HEK293 (cell line): ENCODE measurements around the gene GPATCH11.

Source experiments
- CTCF ChIA-PET: fragments of 350-600 bp; formaldehyde crosslinking; extraction: SDS; loops from one replicate; lab custom pipeline; 2021; ENCODE audit warnings: antibody characterized with exemption; lab: Yijun Ruan, JAX
- POLR2A ChIA-PET: fragments of 300-600 bp; formaldehyde crosslinking; extraction: SDS; loops from one replicate; lab custom pipeline; 2020; ENCODE audit warnings: antibody characterized with exemption, inconsistent platforms; lab: Yijun Ruan, JAX
- H3K27ac ChIP-seq: fragments of 200-500 bp; sonication (Bioruptor generic); 2 replicates; pipeline ENCODE4 v1.5.1; 2014; ENCODE audit warnings: low read depth, low read length, control low read depth, inconsistent platforms; ENCODE audit errors: extremely low read depth
- H3K36me3 ChIP-seq, 2 experiments: fragments of 200-500 bp in 1 of 2; sonication (Bioruptor generic) in 1 of 2; 1 replicate in 1 of 2; 2 replicates in 1 of 2; pipeline ENCODE4 v1.5.1; 2014 to 2017; ENCODE audit warnings: inconsistent platforms in 2 of 2, low read length in 2 of 2; ENCODE audit not compliant: control insufficient read depth in 2 of 2, insufficient read depth in 1 of 2
- H3K4me1 ChIP-seq: fragments of 200-500 bp; sonication (Bioruptor generic); 2 replicates; pipeline ENCODE4 v1.5.1; 2014; ENCODE audit warnings: mild to moderate bottlenecking, low read length, inconsistent platforms; ENCODE audit not compliant: control insufficient read depth, insufficient read depth
- H3K4me3 ChIP-seq: 2 replicates; pipeline ENCODE4 v1.5.1; 2011; ENCODE audit warnings: low read depth, mild to moderate bottlenecking, control low read depth, low read length, moderate library complexity
- H3K9me3 ChIP-seq: fragments of 200-500 bp; sonication (Bioruptor generic); 2 replicates; pipeline ENCODE4 v1.5.1; 2014; ENCODE audit warnings: low read depth, low read length, inconsistent platforms; ENCODE audit not compliant: control insufficient read depth, insufficient read depth
- GLI4 ChIP-seq: fragments of 450-650 bp; formaldehyde crosslinking; IDR thresholded peaks from 2 replicates; pipeline ENCODE4 v1.5.1; 2016; ENCODE audit warnings: missing biosample characterization, missing genetic modification characterization
- PRDM2 ChIP-seq: fragments of 450-650 bp; formaldehyde crosslinking; IDR thresholded peaks from 2 replicates; pipeline ENCODE4 v1.5.1; 2016; ENCODE audit warnings: missing biosample characterization, missing genetic modification characterization, borderline replicate concordance
- WT1 ChIP-seq: fragments of 450-650 bp; formaldehyde crosslinking; IDR thresholded peaks from 2 replicates; pipeline ENCODE4 v1.5.1; 2016; ENCODE audit warnings: missing biosample characterization, missing genetic modification characterization
- ZBTB20 ChIP-seq: fragments of 450-650 bp; formaldehyde crosslinking; IDR thresholded peaks from 2 replicates; pipeline ENCODE4 v1.5.1; 2016; ENCODE audit warnings: missing biosample characterization, missing genetic modification characterization
- ZNF133 ChIP-seq: fragments of 450-650 bp; formaldehyde crosslinking; IDR thresholded peaks from 2 replicates; pipeline ENCODE4 v1.5.1; 2016; ENCODE audit warnings: missing biosample characterization, missing genetic modification characterization
- ZNF175 ChIP-seq: fragments of 450-650 bp; formaldehyde crosslinking; IDR thresholded peaks from 2 replicates; pipeline ENCODE4 v1.5.1; 2016; ENCODE audit warnings: missing biosample characterization, missing genetic modification characterization
- ZNF18 ChIP-seq: fragments of 450-650 bp; formaldehyde crosslinking; IDR thresholded peaks from 2 replicates; pipeline ENCODE4 v1.5.1; 2016; ENCODE audit warnings: missing biosample characterization, missing genetic modification characterization
- ZNF362 ChIP-seq: fragments of 450-650 bp; formaldehyde crosslinking; IDR thresholded peaks from 2 replicates; pipeline ENCODE4 v1.5.1; 2016; ENCODE audit warnings: missing biosample characterization, missing genetic modification characterization
- ZNF510 ChIP-seq: fragments of 450-650 bp; formaldehyde crosslinking; IDR thresholded peaks from 2 replicates; pipeline ENCODE4 v1.5.1; 2018; ENCODE audit warnings: mild to moderate bottlenecking, missing genetic modification characterization, missing biosample characterization; ENCODE audit not compliant: insufficient replicate concordance
- ZNF514 ChIP-seq: fragments of 450-650 bp; formaldehyde crosslinking; IDR thresholded peaks from 2 replicates; pipeline ENCODE4 v1.5.1; 2016; ENCODE audit warnings: missing biosample characterization, missing genetic modification characterization
- ZNF548 ChIP-seq: fragments of 450-650 bp; formaldehyde crosslinking; IDR thresholded peaks from 2 replicates; pipeline ENCODE4 v1.5.1; 2016; ENCODE audit warnings: missing biosample characterization, missing genetic modification characterization
- ZNF580 ChIP-seq: fragments of 450-650 bp; formaldehyde crosslinking; IDR thresholded peaks from 2 replicates; pipeline ENCODE4 v1.5.1; 2016; ENCODE audit warnings: missing biosample characterization, missing genetic modification characterization
- ZNF629 ChIP-seq: fragments of 450-650 bp; formaldehyde crosslinking; IDR thresholded peaks from 2 replicates; pipeline ENCODE4 v1.5.1; 2017; ENCODE audit warnings: missing biosample characterization, missing genetic modification characterization
- ZNF660 ChIP-seq: fragments of 450-650 bp; IDR thresholded peaks from 2 replicates; pipeline ENCODE4 v1.5.1; 2018; ENCODE audit warnings: missing biosample characterization, mild to moderate bottlenecking, missing genetic modification characterization
- ZNF664 ChIP-seq: fragments of 450-650 bp; formaldehyde crosslinking; IDR thresholded peaks from 2 replicates; pipeline ENCODE4 v1.5.1; 2016; ENCODE audit warnings: missing biosample characterization, missing genetic modification characterization
- ZNF707 ChIP-seq: fragments of 450-650 bp; formaldehyde crosslinking; IDR thresholded peaks from 2 replicates; pipeline ENCODE4 v1.5.1; 2016; ENCODE audit warnings: missing biosample characterization, missing genetic modification characterization
- ZNF777 ChIP-seq: fragments of 450-650 bp; formaldehyde crosslinking; IDR thresholded peaks from 2 replicates; pipeline ENCODE4 v1.5.1; 2017; ENCODE audit warnings: missing biosample characterization, missing genetic modification characterization, borderline replicate concordance
- TF ChIP-seq, protein P1 (sequence below): fragments of 450-650 bp; formaldehyde crosslinking; conservative IDR thresholded peaks from 2 replicates; pipeline ENCODE4 v1.5.1; 2016; ENCODE audit warnings: low read depth, missing biosample characterization, missing genetic modification characterization
- TF ChIP-seq, protein P2 (sequence below): fragments of 450-650 bp; formaldehyde crosslinking; IDR thresholded peaks from 2 replicates; pipeline ENCODE4 v1.5.1; 2017; ENCODE audit warnings: missing biosample characterization, missing genetic modification characterization
- TF ChIP-seq, protein P3 (sequence below): fragments of 450-650 bp; formaldehyde crosslinking; IDR thresholded peaks from 2 replicates; pipeline ENCODE4 v1.5.1; 2017; ENCODE audit warnings: missing biosample characterization, missing genetic modification characterization

Gene GPATCH11

GRCh38 chr2:37132914-37133313 lies 48.6 kb downstream of the GPATCH11 start (continued):
- TF ChIP-seq PRDM2 (tag by site-specific recombination) (no peak), ZNF510 (tag by site-specific recombination) (no peak), ZNF548 (tag by site-specific recombination) (no peak), ZNF133 (tag by site-specific recombination) (no peak), WT1 (no peak), ZNF629 (tag by site-specific recombination) (no peak), ZNF18 (no peak), ZNF777 (tag by site-specific recombination) (no peak), ZNF660 (tag by site-specific recombination) (no peak)
- TF ChIP-seq, protein P1, sequence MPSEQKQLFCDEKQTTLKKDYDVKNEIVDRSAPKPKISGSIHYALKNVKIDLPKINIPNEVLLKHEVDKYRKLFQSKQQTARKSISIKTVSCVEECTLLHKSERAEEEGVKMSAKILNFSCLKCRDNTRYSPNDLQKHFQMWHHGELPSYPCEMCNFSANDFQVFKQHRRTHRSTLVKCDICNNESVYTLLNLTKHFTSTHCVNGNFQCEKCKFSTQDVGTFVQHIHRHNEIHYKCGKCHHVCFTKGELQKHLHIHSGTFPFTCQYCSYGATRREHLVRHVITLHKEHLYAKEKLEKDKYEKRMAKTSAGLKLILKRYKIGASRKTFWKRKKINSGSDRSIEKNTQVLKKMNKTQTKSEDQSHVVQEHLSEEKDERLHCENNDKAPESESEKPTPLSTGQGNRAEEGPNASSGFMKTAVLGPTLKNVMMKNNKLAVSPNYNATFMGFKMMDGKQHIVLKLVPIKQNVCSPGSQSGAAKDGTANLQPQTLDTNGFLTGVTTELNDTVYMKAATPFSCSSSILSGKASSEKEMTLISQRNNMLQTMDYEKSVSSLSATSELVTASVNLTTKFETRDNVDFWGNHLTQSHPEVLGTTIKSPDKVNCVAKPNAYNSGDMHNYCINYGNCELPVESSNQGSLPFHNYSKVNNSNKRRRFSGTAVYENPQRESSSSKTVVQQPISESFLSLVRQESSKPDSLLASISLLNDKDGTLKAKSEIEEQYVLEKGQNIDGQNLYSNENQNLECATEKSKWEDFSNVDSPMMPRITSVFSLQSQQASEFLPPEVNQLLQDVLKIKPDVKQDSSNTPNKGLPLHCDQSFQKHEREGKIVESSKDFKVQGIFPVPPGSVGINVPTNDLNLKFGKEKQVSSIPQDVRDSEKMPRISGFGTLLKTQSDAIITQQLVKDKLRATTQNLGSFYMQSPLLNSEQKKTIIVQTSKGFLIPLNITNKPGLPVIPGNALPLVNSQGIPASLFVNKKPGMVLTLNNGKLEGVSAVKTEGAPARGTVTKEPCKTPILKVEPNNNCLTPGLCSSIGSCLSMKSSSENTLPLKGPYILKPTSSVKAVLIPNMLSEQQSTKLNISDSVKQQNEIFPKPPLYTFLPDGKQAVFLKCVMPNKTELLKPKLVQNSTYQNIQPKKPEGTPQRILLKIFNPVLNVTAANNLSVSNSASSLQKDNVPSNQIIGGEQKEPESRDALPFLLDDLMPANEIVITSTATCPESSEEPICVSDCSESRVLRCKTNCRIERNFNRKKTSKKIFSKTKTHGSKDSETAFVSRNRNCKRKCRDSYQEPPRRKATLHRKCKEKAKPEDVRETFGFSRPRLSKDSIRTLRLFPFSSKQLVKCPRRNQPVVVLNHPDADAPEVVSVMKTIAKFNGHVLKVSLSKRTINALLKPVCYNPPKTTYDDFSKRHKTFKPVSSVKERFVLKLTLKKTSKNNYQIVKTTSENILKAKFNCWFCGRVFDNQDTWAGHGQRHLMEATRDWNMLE (tag by site-specific recombination) = no peak
- TF ChIP-seq, protein P2, sequence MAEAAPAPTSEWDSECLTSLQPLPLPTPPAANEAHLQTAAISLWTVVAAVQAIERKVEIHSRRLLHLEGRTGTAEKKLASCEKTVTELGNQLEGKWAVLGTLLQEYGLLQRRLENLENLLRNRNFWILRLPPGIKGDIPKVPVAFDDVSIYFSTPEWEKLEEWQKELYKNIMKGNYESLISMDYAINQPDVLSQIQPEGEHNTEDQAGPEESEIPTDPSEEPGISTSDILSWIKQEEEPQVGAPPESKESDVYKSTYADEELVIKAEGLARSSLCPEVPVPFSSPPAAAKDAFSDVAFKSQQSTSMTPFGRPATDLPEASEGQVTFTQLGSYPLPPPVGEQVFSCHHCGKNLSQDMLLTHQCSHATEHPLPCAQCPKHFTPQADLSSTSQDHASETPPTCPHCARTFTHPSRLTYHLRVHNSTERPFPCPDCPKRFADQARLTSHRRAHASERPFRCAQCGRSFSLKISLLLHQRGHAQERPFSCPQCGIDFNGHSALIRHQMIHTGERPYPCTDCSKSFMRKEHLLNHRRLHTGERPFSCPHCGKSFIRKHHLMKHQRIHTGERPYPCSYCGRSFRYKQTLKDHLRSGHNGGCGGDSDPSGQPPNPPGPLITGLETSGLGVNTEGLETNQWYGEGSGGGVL (tag by site-specific recombination) = no peak
- TF ChIP-seq, all 188 proteins: peak for 0

- Histone ChIP-seq H3K4me1 (no peaks in the 10 kb centered on the region), H3K9me3 (no peaks in the 10 kb centered on the region), H3K27ac (no peak overlapping the region), H3K4me3 (no peak overlapping the region), H3K36me3 (peaks cover 80% of the 10 kb centered on the region in 2 experiments)
- CTCF ChIA-PET = interaction anchor here (1.0 kb wide), 1 partner anchor 362 kb away, joined by 3 read pairs; no protein-coding TSS in a partner anchor
- POLR2A ChIA-PET = no interaction called here
- TF ChIP-seq ZNF580 (tag by site-specific recombination) (no peak), ZNF664 (no peak), ZNF514 (tag by site-specific recombination) (no peak), ZNF362 (tag by site-specific recombination) (no peak), ZNF707 (tag by site-specific recombination) (no peak), ZNF175 (tag by site-specific recombination) (no peak), ZBTB20 (tag by site-specific recombination) (no peak), GLI4 (no peak)
- TF ChIP-seq, protein P3, sequence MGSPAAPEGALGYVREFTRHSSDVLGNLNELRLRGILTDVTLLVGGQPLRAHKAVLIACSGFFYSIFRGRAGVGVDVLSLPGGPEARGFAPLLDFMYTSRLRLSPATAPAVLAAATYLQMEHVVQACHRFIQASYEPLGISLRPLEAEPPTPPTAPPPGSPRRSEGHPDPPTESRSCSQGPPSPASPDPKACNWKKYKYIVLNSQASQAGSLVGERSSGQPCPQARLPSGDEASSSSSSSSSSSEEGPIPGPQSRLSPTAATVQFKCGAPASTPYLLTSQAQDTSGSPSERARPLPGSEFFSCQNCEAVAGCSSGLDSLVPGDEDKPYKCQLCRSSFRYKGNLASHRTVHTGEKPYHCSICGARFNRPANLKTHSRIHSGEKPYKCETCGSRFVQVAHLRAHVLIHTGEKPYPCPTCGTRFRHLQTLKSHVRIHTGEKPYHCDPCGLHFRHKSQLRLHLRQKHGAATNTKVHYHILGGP (tag by site-specific recombination) = no peak
Observed at GRCh38 chr2:37142546-37142945, 58.2 kb downstream of the GPATCH11 start.
